ENCODE results near the gene C1orf198. TPM values are rescaled to one million over a fixed set of nuclear protein-coding genes. Genes with fewer than 3 reads are reported as not detected.

C1orf198 gene
- total and polyA plus RNA-seq, 2 of the 8 experiments (the other 6 are each of a cell fraction or from before 2014, with no cell fraction given) = 30.6 to 45.0 TPM

GRCh38 chr1:230787471-230787870 is 80.8 kb downstream of the C1orf198 start (continued):
- TF ChIP-seq CHD7 (IDR thresholded peaks at IDR 0.05; ENCODE audit: insufficient replicate concordance, low read length) (no peak), SP2 (IDR thresholded peaks at IDR 0.05; ENCODE audit: low read length) (no peak), RBBP5 (IDR thresholded peaks at IDR 0.05; ENCODE audit: borderline replicate concordance, low read depth, low read length) (no peak), SP4 (IDR thresholded peaks at IDR 0.05; ENCODE audit: low read length) (no peak), SIN3A (conservative IDR thresholded peaks at IDR 0.05 in 1 of 2, IDR thresholded peaks at IDR 0.05 in 1 of 2; ENCODE audit: low read depth in 1 of 2, low read length in 2 of 2) (no peak), USF2 (IDR thresholded peaks at IDR 0.05; ENCODE audit: low read length) (no peak), POLR2AphosphoS5 (IDR thresholded peaks at IDR 0.05; ENCODE audit: low read depth, low read length) (no peak), TAF1 (IDR thresholded peaks at IDR 0.05; ENCODE audit: low read depth, low read length) (no peak), ATF3 (IDR thresholded peaks at IDR 0.05; ENCODE audit: insufficient read depth, low read depth, low read length) (no peak)
